Activated T-cell treated with anti-CD3 and anti-CD28 coated beads for 48 hours (primary cell): Measurements from ENCODE around the gene MRPL43.

Experiments
- DNase-seq: peaks from one replicate; pipeline ENCODE4 v3.0.0-alpha.2; 2020; ENCODE audit warnings: low read depth

The MRPL43 gene

DNA sequence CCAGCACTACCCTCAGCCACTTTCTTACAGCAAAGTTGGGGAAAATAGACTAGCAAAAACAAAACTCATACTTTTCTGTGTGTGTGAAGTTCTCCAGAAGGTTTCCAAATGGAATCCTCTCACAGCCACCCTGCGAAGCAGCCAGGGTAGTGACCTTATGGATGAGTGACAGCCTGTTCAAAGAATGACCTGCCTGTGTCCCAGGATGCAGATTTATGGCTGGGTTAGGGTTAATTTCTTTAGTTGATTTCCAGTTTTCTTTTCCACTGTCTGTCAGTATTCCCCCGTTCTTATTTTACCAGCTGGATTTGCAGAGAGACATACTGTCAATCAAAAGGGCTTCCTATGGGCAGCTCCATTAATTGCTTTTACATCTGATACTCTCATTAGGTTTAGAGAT lies 20.4 kb downstream of the MRPL43 start:
- DNase-seq: no peak

DNA sequence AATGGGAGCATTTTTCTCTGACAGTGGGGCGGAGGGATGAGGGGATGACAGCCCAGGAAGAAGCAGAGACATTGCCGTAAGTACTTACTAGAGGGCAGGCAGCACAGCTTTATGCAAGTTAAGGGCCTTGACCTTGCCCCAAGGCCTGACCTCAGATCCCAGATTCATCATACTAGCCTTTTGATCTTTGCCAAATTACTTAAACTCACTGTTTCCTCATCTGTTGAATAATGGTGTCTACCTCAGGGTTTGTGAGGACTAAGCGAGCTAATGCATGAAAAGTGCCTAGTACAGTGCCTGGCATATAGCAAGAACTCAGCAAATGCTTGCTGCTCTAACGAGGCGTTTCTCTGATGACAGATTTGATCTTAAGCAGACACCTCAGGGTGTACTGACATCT lies 21.5 kb downstream of the MRPL43 start:
- DNase-seq: no peak

DNA sequence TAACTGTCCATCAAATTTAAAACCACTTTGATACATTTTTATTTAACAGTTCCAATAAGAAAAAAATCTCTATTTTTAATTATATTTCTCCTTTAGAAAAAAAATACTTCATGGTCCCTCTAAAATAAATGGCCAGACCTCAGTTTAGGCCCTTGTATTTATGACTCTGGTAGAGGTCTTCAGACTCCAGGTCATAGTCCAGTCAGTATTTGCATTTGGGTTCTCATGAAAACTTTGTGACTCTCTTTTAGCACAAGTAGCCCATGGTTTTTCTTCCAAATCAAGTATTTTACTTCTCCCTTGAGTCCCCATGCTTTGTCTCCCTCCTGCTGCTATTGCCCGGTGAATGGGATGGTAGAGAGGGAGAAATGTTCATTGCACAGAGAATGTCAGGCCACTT lies 23.5 kb downstream of the MRPL43 start:
- DNase-seq: no peak

DNA sequence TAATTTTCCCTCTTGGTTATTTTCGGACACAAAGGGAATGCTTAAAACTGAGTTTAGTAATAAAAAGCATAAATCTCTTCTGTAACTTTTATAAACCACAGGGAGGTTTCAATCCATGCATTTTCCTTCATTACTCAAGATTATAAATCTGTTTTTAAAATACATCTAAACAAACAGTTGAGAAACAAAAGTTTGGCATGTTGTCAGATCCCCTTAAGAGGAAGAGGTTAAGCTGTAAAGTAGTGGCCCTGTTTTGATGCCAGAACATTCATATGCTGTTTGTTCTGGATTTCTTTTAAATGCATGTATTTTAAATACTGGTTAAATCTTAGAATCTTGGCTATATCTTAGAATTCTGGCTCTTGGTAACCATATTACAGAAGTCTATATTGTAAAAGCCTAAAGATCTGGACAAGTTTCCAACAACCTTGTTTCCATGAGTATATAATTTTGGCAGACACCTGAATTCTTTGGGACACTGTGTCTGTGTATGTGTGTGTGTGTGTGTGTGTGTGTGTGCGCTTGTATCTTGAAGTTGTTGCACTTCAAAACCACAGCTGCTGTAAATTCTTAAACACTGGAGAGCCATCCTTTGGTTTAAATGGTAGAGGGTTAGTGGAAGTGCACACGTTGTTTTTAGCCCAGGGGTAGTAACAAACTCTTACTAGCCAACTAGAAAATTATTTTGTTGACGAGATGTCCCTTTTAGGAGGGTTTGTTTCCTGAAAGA lies 24.8 kb downstream of the MRPL43 start:
- DNase-seq: no peak

DNA sequence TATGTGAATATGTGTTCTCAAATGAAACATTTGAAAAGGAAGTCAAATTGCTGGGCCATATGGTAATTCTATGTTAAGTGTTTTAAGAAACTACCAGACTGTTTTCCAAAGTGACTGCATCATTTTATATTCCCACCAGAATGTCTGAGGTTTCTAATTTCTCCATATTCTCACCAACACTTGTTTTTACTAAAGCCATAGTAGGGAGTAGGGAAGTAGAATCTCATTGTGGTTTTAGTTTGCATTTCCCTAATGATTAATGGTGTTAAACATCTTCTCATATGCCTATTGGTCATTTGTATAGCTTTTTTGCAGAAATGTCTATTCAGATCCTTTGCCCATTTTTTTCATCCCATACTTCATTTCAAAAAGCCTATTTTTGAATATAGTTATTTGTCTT lies 27.0 kb downstream of the MRPL43 start:
- DNase-seq: no peak

DNA sequence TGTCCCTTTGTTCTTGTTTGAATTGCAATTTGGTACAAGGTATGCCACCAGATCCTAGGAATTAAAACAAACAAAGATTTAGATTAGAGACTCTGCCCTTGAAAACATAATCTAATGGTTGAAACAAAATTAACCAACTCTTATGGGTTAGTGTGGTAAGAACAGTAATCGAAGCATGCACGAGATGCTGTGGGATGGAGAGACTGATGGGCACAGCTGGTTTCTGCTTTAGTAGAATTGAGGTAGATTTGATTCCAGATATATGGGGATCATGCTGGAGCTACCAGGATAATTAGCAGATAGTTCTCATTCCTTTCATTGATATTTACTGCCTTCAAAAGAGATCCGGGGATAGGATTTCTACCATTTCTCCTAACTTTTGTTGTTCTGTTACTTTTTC lies 38.4 kb downstream of the MRPL43 start:
- no peak for DNase-seq

DNA sequence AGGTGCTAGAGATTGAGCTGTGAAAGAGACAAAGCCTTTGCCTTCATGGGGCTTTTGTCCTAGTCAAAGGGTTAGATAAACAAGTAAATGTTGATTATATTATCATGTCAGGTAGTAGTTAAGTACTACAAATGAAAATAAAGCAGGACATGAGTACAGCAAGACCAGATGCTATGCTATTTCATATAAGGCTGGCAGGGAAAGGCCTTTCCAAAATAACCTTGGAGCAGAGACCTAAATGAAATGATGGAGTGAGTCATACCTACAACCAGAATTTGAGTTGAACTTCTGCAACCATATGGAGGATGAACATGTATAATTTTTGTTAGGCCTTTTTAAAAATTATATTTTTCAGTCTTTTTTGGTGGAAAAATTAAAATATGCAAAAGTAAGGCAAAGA lies 41.5 kb downstream of the MRPL43 start:
- no peak for DNase-seq

DNA sequence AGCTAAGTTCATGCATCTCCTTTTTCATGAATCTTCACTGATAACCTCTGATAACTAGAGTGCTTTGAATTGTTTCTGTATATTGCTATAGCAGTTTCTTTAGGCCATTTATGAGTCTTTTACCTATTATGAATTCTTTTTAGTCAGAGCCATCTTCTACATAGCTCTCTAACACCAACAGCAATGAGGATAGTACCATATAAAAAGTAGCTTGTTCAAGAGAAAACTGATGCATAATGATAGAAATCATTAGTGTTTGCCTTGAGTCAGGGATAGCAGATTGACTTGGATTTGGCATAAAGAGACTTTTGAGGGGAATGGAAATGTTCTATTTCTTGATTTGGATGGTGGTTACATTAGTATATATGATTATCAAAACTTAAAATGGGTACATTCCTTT lies 43.8 kb downstream of the MRPL43 start:
- DNase-seq: no peak

DNA sequence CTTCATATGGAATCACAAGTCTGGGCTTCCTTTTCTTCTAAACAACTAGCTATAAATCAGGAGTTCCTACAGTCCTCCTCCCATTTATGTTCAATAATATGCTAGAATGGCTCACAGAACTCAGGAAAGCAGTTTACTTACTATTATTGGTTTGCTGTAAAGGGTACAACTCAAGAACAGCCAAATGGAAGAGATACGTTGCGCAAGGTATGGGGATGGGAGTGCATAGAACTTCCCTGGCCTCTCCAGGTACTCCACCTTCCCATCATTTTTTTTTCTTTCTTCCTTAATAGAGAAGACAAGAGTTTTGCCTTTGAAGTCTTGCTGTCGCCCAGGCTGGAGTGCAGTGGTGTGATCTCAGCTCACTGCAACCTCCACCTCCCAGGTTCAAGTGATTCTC lies 45.1 kb downstream of the MRPL43 start:
- DNase-seq: no peak

DNA sequence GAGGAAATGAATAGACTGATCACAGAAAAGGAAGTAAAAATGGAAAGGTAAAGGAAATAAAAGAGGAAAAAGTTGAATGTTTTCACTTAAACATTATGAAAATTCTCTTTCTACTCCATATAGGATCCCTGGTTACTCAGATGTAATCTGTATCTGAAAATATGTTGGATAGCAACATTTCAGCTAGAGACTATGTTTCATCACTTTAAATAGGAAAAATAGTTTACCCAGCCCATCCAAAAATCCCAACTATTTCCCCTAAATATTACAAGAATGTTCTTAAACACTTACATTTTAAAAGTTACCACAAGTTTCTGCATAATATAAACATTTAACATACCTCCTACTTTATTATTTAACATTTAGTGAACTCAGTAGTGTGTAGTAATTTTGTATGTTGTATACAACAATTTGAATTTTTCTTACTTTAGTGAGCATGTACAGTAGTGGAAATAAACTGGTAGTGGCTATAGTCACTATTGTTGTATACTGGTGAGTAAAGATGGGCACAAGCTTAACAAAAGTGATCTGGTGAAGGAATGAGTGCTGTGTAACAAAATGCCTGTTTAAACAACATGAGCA lies 47.4 kb downstream of the MRPL43 start:
- DNase-seq: no peak
